Esophagus (tissue), 2 donors: Measurements from ENCODE around the gene ATG12. TPM values are rescaled to one million over a fixed set of nuclear protein-coding genes. Genes with fewer than 3 reads are reported as not detected.

Experiments
- H3K27ac ChIP-seq, 2 donors: one replicate each; pipeline ENCODE4 v1.5.1; 2013; ENCODE audit warnings: low read depth in 2 of 2, mild to moderate bottlenecking in 2 of 2, inconsistent platforms in 1 of 2, low read length in 1 of 2, moderate library complexity in 1 of 2
- H3K27me3 ChIP-seq, 2 donors: one replicate each; pipeline ENCODE4 v1.6.1; 2013; ENCODE audit warnings: low read length in 2 of 2, control low read depth in 1 of 2, mild to moderate bottlenecking in 1 of 2; ENCODE audit not compliant: insufficient read depth in 2 of 2, control insufficient read depth in 1 of 2
- H3K36me3 ChIP-seq, 2 donors: one replicate each; pipeline ENCODE4 v1.6.1; 2013; ENCODE audit warnings: low read length in 1 of 2; ENCODE audit not compliant: control insufficient read depth in 2 of 2, insufficient read depth in 2 of 2
- H3K4me1 ChIP-seq, 2 donors: one replicate each; pipeline ENCODE4 v1.6.1; 2013; ENCODE audit warnings: low read length in 1 of 2; ENCODE audit not compliant: control insufficient read depth in 2 of 2, insufficient read depth in 2 of 2
- H3K4me3 ChIP-seq, 2 donors: one replicate each; pipeline ENCODE4 v1.5.1; 2013; ENCODE audit warnings: low read length in 2 of 2, mild to moderate bottlenecking in 2 of 2, low read depth in 1 of 2, moderate library complexity in 1 of 2
- H3K9me3 ChIP-seq, 2 donors: one replicate each; pipeline ENCODE4 v1.6.1; 2013; ENCODE audit warnings: mild to moderate bottlenecking in 2 of 2, low read depth in 1 of 2, low read length in 1 of 2, moderate library complexity in 1 of 2; ENCODE audit not compliant: control insufficient read depth in 2 of 2, insufficient read depth in 1 of 2
- WGBS, 2 donors: extraction: QIAGEN DNeasy Blood & Tissue Kit; methylation state at CpG; one replicate each; pipeline ENCODE4 v1.1.7; 2013; 5-methylcytosine and 5-hydroxymethylcytosine counted together
- polyA plus RNA-seq, 2 donors: library from polyadenylated mRNA; stranded (reverse); fragments of 200-250 nt; gene quantifications; one replicate each; pipeline ENCODE4 v1.2.3, GENCODE V29; 2013
- donor health status: healthy with polysubstance abuse.
- donor health status: Bipolar disorder and iron deficiency.

The ATG12 gene
- polyA plus RNA-seq, 2 donors, result 15.3 to 19.5 TPM

- Histone ChIP-seq H3K27ac (no peak overlapping the region), H3K27me3 (no peaks in the 10 kb centered on the region), H3K4me1 (no peaks in the 10 kb centered on the region), H3K36me3 (no peaks in the 10 kb centered on the region), H3K9me3 (no peaks in the 10 kb centered on the region), H3K4me3 (no peak overlapping the region)
- WGBS, 2 donors, result 53 to 73% methylated on average over 2 of the region's 2 CpGs
Measured at GRCh38 chr5:115798252-115798651, 43.1 kb downstream of the ATG12 start.

GRCh38 chr5:115796656-115797055, 44.7 kb downstream of the ATG12 start:
- Histone ChIP-seq H3K4me3 (no peak overlapping the region), H3K9me3 (no peaks in the 10 kb centered on the region), H3K27me3 (no peaks in the 10 kb centered on the region), H3K36me3 (no peaks in the 10 kb centered on the region), H3K27ac (no peak overlapping the region), H3K4me1 (no peaks in the 10 kb centered on the region)
- 82 to 86% methylated on average over 3 of the region's 3 CpGs for WGBS, 2 donors

- no peak overlapping the region for H3K27ac ChIP-seq
- 91 to 96% methylated on average over 1 of the region's 1 CpG for WGBS, 2 donors
- H3K27me3 ChIP-seq, result no peaks in the 10 kb centered on the region
- no peaks in the 10 kb centered on the region for H3K9me3 ChIP-seq
- no peak overlapping the region for H3K4me3 ChIP-seq
- H3K4me1 ChIP-seq, result no peaks in the 10 kb centered on the region
- no peaks in the 10 kb centered on the region for H3K36me3 ChIP-seq
Measured at GRCh38 chr5:115795700-115796099, 45.7 kb downstream of the ATG12 start.

- Histone ChIP-seq H3K36me3 (no peaks in the 10 kb centered on the region), H3K27me3 (no peaks in the 10 kb centered on the region), H3K27ac (no peak overlapping the region), H3K4me1 (no peaks in the 10 kb centered on the region), H3K9me3 (no peaks in the 10 kb centered on the region), H3K4me3 (no peak overlapping the region)
- WGBS, 2 donors, result 98 to 100% methylated on average over 1 of the region's 1 CpG
Measured at GRCh38 chr5:115788440-115788839, 52.9 kb downstream of the ATG12 start.

DNA sequence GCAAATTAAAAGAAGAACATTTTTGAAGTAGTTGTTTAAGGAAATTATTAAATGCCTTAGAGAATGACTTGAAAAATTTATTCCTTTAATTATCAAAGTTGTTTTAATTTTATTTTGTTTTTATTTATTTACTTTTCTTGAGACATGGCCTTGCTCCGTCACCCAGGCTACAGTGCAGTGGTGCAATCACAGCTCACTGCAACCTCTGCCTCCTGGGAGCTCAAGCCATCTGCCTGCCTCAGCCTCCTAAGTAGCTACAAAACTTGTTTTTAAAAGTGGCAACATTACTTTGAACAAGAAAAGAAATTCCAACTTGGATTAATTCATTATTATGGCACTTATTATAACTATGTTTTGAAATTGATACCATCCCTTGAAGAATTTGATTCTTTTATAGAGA, 53.9 kb downstream of the ATG12 start:
- Histone ChIP-seq H3K27me3 (no peaks in the 10 kb centered on the region), H3K9me3 (no peaks in the 10 kb centered on the region), H3K27ac (no peak overlapping the region), H3K4me1 (no peaks in the 10 kb centered on the region), H3K36me3 (no peaks in the 10 kb centered on the region), H3K4me3 (no peak overlapping the region)
- 43 to 61% methylated on average over 1 of the region's 1 CpG for WGBS, 2 donors

- 33 to 50% methylated on average over 6 of the region's 6 CpGs for WGBS, 2 donors
- Histone ChIP-seq H3K4me1 (no peaks in the 10 kb centered on the region), H3K27ac (no peak overlapping the region)
Measured at GRCh38 chr5:115785381-115786065, 55.8 kb downstream of the ATG12 start.

DNA sequence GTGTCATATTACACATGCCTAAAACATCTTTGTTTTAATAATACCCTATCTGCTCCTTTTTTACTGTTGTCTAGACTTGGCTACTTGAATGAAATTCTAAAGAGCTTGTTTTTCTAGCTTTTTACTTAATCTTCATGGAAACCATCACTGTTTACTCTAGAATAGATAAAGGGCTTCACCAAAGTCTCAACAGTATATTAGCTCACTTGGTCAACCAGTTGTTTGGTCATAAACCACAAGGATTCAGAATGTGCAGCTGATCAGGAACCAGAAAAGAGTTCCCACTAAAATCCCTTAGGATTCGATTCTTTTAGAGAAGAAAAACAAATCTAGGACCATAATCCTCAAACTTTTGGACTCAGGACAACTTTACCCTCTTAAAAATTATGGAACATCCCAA, 62.9 kb downstream of the ATG12 start:
- H3K4me3 ChIP-seq, result no peak overlapping the region
- 40% methylated on average over 1 of the region's 1 CpG for WGBS, 2 donors
- H3K27ac ChIP-seq, result no peak overlapping the region
- H3K36me3 ChIP-seq, result no peaks in the 10 kb centered on the region
- no peaks in the 10 kb centered on the region for H3K4me1 ChIP-seq
- H3K27me3 ChIP-seq, result no peaks in the 10 kb centered on the region
- no peaks in the 10 kb centered on the region for H3K9me3 ChIP-seq

More at GRCh38 chr5:115785381-115786065, 55.8 kb downstream of the ATG12 start:
- H3K4me3 ChIP-seq, result no peak overlapping the region
- H3K36me3 ChIP-seq, result no peaks in the 10 kb centered on the region
- H3K27me3 ChIP-seq, result no peaks in the 10 kb centered on the region
- no peaks in the 10 kb centered on the region for H3K9me3 ChIP-seq

Other genes starting within 250 kb of the ATG12 start
- 1 to 10 TPM in 1 of 2 donors, under 1 TPM in 1; 0.69 to 1.0 TPM for gene TICAM2, start 239.1 kb downstream of the ATG12 start, polyA plus RNA-seq
- 10 to 100 TPM; 11.7 to 20.6 TPM for gene TMED7, start 215.5 kb downstream of the ATG12 start, polyA plus RNA-seq
- gene CDO1, start 24.9 kb downstream of the ATG12 start, polyA plus RNA-seq, result 1 to 10 TPM in 1 of 2 donors, under 1 TPM in 1; 0.41 to 1.5 TPM
- gene AP3S1, start 370 bp upstream of the ATG12 start, polyA plus RNA-seq, result 10 to 100 TPM; 60.5 to 79.4 TPM
- under 1 TPM; 0.16 to 0.32 TPM for gene LVRN, start 120.9 kb upstream of the ATG12 start, polyA plus RNA-seq
- under 1 TPM in 1 of 2 donors, not detected in 1; 0.05 TPM for gene ARL14EPL, start 190.9 kb upstream of the ATG12 start, polyA plus RNA-seq
- 10 to 100 TPM; 13.2 to 19.8 TPM for gene COMMD10, start 243.5 kb upstream of the ATG12 start, polyA plus RNA-seq